Measurements from ENCODE around the gene SERPINB7.
A peak's percentile ranks its signal among the peaks of the same experiment; 100 is the strongest.

Gene SERPINB7

GRCh38 chr18:63774511-63774910 lies 707 bp upstream of the SERPINB7 start:
- no peak for TF ChIP-seq CTCF (IDR thresholded peaks at IDR 0.05; ENCODE audit: low read depth, low read length)
- no peaks in the 10 kb centered on the region for H3K27me3 ChIP-seq (ENCODE audit: insufficient read depth, low read depth, severe bottlenecking)
- DNase-seq = no peak
- H3K9me3 ChIP-seq (ENCODE audit: severe bottlenecking) = no peaks in the 10 kb centered on the region
- no peaks in the 10 kb centered on the region for H3K36me3 ChIP-seq
- H3K27ac ChIP-seq = no peak overlapping the region
- H3K4me3 ChIP-seq (ENCODE audit: low read depth, low read length) = no peak overlapping the region

- Histone ChIP-seq H3K27me3 (ENCODE audit: insufficient read depth, low read depth, severe bottlenecking) (no peaks in the 10 kb centered on the region), H3K27ac (no peak overlapping the region), H3K4me3 (ENCODE audit: low read depth, low read length) (no peak overlapping the region), H3K36me3 (no peaks in the 10 kb centered on the region), H3K9me3 (ENCODE audit: severe bottlenecking) (no peaks in the 10 kb centered on the region)
- TF ChIP-seq CTCF (IDR thresholded peaks at IDR 0.05; ENCODE audit: low read depth, low read length) = no peak
- DNase-seq = no peak
Observed at GRCh38 chr18:63779386-63779785, 4.2 kb downstream of the SERPINB7 start.

- no peaks in the 10 kb centered on the region for H3K9me3 ChIP-seq (ENCODE audit: severe bottlenecking)
- peak; percentile 35 for TF ChIP-seq CTCF (IDR thresholded peaks at IDR 0.05; ENCODE audit: low read depth, low read length)
- H3K27ac ChIP-seq = no peak overlapping the region
- no peak overlapping the region for H3K4me3 ChIP-seq (ENCODE audit: low read depth, low read length)
- no peaks in the 10 kb centered on the region for H3K36me3 ChIP-seq
- peak; percentile 21 for DNase-seq
- no peaks in the 10 kb centered on the region for H3K27me3 ChIP-seq (ENCODE audit: insufficient read depth, low read depth, severe bottlenecking)
Observed at GRCh38 chr18:63783394-63783793, 8.2 kb downstream of the SERPINB7 start.

- Histone ChIP-seq H3K9me3 (ENCODE audit: severe bottlenecking) (no peaks in the 10 kb centered on the region), H3K36me3 (no peaks in the 10 kb centered on the region), H3K4me3 (ENCODE audit: low read depth, low read length) (no peak overlapping the region), H3K27me3 (ENCODE audit: insufficient read depth, low read depth, severe bottlenecking) (no peaks in the 10 kb centered on the region), H3K27ac (no peak overlapping the region)
- TF ChIP-seq CTCF (IDR thresholded peaks at IDR 0.05; ENCODE audit: low read depth, low read length) = no peak
- no peak for DNase-seq
Observed at GRCh38 chr18:63784787-63785452, 9.7 kb downstream of the SERPINB7 start.

GRCh38 chr18:63787673-63788072 lies 12.5 kb downstream of the SERPINB7 start:
- H3K4me3 ChIP-seq (ENCODE audit: low read depth, low read length) = no peak overlapping the region
- H3K27ac ChIP-seq = no peak overlapping the region
- no peaks in the 10 kb centered on the region for H3K36me3 ChIP-seq
- no peaks in the 10 kb centered on the region for H3K27me3 ChIP-seq (ENCODE audit: insufficient read depth, low read depth, severe bottlenecking)
- no peak for DNase-seq
- no peaks in the 10 kb centered on the region for H3K9me3 ChIP-seq (ENCODE audit: severe bottlenecking)
- no peak for TF ChIP-seq CTCF (IDR thresholded peaks at IDR 0.05; ENCODE audit: low read depth, low read length)
